ENCODE measurements around the gene MCL1. TPM values are rescaled to one million over a fixed set of nuclear protein-coding genes. Genes with fewer than 3 reads are reported as not detected.

MCL1 gene
- total and polyA plus RNA-seq, 2 of the 13 experiments (the other 11 are each of a cell fraction or from before 2014, with no cell fraction given), result 69.5 to 125 TPM

DNA sequence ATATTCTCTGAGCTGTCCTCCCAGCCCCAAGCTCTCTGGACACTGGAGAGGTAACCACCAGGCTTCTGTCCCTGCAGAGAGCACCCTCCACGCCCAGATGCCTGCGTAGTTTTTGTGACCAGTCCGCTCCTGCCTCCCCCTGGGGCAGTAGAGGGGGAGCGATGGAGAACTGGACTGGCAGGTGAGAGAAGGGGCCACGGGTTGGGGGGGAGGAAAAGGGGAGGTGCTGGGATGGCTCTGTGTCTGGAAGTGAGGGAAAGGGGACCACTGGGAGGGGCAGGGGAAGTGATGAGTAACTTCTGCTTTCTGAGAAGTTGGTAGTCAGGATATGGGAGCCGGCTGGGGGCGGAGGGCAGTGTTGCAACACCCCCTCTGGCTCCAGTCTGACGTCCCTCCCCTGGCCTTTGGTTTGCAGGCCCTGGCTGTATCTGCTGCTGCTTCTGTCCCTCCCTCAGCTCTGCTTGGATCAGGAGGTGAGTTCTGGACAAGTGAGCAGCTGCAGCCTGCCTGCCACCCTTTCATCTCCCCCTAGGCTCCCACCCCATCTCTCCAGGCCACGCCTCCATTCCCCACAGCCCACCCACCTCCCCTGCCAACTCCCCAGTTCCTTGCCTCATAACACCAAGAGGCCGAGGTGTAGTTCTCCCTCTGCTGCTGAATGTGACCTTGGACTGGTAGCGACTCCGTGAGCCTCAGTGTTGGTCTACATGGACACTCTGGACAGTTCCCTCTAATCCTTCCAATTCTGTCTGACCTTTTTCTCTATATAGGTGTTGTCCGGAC lies 27.1 kb downstream of the MCL1 start (continued):
- TF ChIP-seq ZFY (CRISPR knock-in tag; IDR thresholded peaks at IDR 0.05) (peak; percentile 67), ZNF382 (CRISPR knock-in tag; IDR thresholded peaks at IDR 0.05; ENCODE audit: borderline replicate concordance) (no peak), ZNF577 (CRISPR knock-in tag; IDR thresholded peaks at IDR 0.05; ENCODE audit: borderline replicate concordance, low read depth) (no peak), ZFP90 (CRISPR knock-in tag; IDR thresholded peaks at IDR 0.05; ENCODE audit: borderline replicate concordance) (no peak), PITX1 (CRISPR knock-in tag; IDR thresholded peaks at IDR 0.05) (peak; percentile 53), SP5 (CRISPR knock-in tag; IDR thresholded peaks at IDR 0.05; ENCODE audit: borderline replicate concordance, low read depth) (peak; percentile 87), ZNF501 (CRISPR knock-in tag; IDR thresholded peaks at IDR 0.05) (0 out of 2 replicates have a peak, but pooled peaks have one; percentile 48), SNRNP70 (IDR thresholded peaks at IDR 0.05; ENCODE audit: low read depth, low read length) (no peak), MXI1 (IDR thresholded peaks at IDR 0.05; ENCODE audit: borderline replicate concordance, low read depth, low read length) (no peak; the same call in 2 of the 3 replicates), DPF2 (CRISPR knock-in tag; IDR thresholded peaks at IDR 0.05; ENCODE audit: borderline replicate concordance, low read depth) (peak; percentile 46)
- TF ChIP-seq, protein P1, sequence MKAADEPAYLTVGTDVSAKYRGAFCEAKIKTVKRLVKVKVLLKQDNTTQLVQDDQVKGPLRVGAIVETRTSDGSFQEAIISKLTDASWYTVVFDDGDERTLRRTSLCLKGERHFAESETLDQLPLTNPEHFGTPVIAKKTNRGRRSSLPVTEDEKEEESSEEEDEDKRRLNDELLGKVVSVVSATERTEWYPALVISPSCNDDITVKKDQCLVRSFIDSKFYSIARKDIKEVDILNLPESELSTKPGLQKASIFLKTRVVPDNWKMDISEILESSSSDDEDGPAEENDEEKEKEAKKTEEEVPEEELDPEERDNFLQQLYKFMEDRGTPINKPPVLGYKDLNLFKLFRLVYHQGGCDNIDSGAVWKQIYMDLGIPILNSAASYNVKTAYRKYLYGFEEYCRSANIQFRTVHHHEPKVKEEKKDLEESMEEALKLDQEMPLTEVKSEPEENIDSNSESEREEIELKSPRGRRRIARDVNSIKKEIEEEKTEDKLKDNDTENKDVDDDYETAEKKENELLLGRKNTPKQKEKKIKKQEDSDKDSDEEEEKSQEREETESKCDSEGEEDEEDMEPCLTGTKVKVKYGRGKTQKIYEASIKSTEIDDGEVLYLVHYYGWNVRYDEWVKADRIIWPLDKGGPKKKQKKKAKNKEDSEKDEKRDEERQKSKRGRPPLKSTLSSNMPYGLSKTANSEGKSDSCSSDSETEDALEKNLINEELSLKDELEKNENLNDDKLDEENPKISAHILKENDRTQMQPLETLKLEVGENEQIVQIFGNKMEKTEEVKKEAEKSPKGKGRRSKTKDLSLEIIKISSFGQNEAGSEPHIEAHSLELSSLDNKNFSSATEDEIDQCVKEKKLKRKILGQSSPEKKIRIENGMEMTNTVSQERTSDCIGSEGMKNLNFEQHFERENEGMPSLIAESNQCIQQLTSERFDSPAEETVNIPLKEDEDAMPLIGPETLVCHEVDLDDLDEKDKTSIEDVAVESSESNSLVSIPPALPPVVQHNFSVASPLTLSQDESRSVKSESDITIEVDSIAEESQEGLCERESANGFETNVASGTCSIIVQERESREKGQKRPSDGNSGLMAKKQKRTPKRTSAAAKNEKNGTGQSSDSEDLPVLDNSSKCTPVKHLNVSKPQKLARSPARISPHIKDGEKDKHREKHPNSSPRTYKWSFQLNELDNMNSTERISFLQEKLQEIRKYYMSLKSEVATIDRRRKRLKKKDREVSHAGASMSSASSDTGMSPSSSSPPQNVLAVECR (CRISPR knock-in tag; IDR thresholded peaks at IDR 0.05; ENCODE audit: borderline replicate concordance), result peak; percentile 75; the same call in 1 of the 2 replicates
- TF ChIP-seq, protein P2, sequence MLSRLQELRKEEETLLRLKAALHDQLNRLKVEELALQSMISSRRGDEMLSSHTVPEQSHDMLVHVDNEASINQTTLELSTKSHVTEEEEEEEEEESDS (CRISPR knock-in tag; IDR thresholded peaks at IDR 0.05; ENCODE audit: borderline replicate concordance), result no peak
- TF ChIP-seq, protein P3, sequence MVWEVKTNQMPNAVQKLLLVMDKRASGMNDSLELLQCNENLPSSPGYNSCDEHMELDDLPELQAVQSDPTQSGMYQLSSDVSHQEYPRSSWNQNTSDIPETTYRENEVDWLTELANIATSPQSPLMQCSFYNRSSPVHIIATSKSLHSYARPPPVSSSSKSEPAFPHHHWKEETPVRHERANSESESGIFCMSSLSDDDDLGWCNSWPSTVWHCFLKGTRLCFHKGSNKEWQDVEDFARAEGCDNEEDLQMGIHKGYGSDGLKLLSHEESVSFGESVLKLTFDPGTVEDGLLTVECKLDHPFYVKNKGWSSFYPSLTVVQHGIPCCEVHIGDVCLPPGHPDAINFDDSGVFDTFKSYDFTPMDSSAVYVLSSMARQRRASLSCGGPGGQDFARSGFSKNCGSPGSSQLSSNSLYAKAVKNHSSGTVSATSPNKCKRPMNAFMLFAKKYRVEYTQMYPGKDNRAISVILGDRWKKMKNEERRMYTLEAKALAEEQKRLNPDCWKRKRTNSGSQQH (CRISPR knock-in tag; IDR thresholded peaks at IDR 0.05; ENCODE audit: low read depth), result no peak
- TF ChIP-seq, protein P4, sequence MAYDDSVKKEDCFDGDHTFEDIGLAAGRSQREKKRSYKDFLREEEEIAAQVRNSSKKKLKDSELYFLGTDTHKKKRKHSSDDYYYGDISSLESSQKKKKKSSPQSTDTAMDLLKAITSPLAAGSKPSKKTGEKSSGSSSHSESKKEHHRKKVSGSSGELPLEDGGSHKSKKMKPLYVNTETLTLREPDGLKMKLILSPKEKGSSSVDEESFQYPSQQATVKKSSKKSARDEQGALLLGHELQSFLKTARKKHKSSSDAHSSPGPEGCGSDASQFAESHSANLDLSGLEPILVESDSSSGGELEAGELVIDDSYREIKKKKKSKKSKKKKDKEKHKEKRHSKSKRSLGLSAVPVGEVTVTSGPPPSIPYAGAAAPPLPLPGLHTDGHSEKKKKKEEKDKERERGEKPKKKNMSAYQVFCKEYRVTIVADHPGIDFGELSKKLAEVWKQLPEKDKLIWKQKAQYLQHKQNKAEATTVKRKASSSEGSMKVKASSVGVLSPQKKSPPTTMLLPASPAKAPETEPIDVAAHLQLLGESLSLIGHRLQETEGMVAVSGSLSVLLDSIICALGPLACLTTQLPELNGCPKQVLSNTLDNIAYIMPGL (CRISPR knock-in tag; IDR thresholded peaks at IDR 0.05; ENCODE audit: borderline replicate concordance in 1 of 2, low read depth in 1 of 2), result peak in 1 of 2 experiments; percentile 41; a peak in 1 of 4 replicates
- TF ChIP-seq, protein P5, sequence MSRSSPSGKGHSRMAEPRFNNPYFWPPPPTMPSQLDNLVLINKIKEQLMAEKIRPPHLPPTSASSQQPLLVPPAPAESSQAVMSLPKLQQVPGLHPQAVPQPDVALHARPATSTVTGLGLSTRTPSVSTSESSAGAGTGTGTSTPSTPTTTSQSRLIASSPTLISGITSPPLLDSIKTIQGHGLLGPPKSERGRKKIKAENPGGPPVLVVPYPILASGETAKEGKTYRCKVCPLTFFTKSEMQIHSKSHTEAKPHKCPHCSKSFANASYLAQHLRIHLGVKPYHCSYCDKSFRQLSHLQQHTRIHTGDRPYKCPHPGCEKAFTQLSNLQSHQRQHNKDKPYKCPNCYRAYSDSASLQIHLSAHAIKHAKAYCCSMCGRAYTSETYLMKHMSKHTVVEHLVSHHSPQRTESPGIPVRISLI (CRISPR knock-in tag; IDR thresholded peaks at IDR 0.05; ENCODE audit: borderline replicate concordance), result peak; percentile 35; the same call in 1 of the 2 replicates
- TF ChIP-seq, protein P6, sequence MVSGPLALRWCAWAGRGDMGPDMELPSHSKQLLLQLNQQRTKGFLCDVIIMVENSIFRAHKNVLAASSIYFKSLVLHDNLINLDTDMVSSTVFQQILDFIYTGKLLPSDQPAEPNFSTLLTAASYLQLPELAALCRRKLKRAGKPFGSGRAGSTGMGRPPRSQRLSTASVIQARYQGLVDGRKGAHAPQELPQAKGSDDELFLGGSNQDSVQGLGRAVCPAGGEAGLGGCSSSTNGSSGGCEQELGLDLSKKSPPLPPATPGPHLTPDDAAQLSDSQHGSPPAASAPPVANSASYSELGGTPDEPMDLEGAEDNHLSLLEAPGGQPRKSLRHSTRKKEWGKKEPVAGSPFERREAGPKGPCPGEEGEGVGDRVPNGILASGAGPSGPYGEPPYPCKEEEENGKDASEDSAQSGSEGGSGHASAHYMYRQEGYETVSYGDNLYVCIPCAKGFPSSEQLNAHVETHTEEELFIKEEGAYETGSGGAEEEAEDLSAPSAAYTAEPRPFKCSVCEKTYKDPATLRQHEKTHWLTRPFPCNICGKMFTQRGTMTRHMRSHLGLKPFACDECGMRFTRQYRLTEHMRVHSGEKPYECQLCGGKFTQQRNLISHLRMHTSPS (CRISPR knock-in tag; IDR thresholded peaks at IDR 0.05; ENCODE audit: low read depth), result 0 out of 2 replicates have a peak, but pooled peaks have one; percentile 38
